Muscle of leg (tissue), 16 donors: Measurements from ENCODE around the gene MCMBP. TPM values are rescaled to one million over a fixed set of nuclear protein-coding genes. Genes with fewer than 3 reads are reported as not detected.
"Not testable (repeated sequence)": the region's sequence is repeated elsewhere in the genome, so short reads cannot be mapped to it uniquely, and the experiment has no call there.

ENCODE experiments used
- DNase-seq: peaks from one replicate; pipeline ENCODE4 v3.0.0; 2013
- H3K27ac ChIP-seq: one replicate; pipeline ENCODE4 v1.5.1; 2013; ENCODE audit warnings: mild to moderate bottlenecking, low read length, control low read depth
- H3K27me3 ChIP-seq: one replicate; pipeline ENCODE4 v1.6.1; 2013; ENCODE audit warnings: low read length; ENCODE audit not compliant: control insufficient read depth, insufficient read depth
- H3K36me3 ChIP-seq: one replicate; pipeline ENCODE4 v1.6.1; 2013; ENCODE audit warnings: low read length; ENCODE audit not compliant: control insufficient read depth, insufficient read depth
- H3K4me1 ChIP-seq: one replicate; pipeline ENCODE4 v1.6.1; 2013; ENCODE audit warnings: low read length; ENCODE audit not compliant: control insufficient read depth, insufficient read depth
- H3K4me3 ChIP-seq: one replicate; pipeline ENCODE4 v1.5.1; 2013; ENCODE audit warnings: low read length, control low read depth
- H3K9me3 ChIP-seq: replicated peaks from 2 replicates; pipeline ENCODE4 v1.6.1; 2013; ENCODE audit warnings: low read depth, low read length; ENCODE audit not compliant: control insufficient read depth
- WGBS: methylation state at CpG from one replicate; pipeline ENCODE4 v1.1.5; 2013; ENCODE audit warnings: missing lambda C conversion rate; ENCODE audit not compliant: insufficient coverage; 5-methylcytosine and 5-hydroxymethylcytosine counted together
- long read RNA-seq, 11 donors: transcript quantifications; one replicate each; lab custom pipeline, GENCODE V29; 2026
- polyA plus RNA-seq, 8 donors: library from polyadenylated mRNA; unstranded; fragments of 120-200 nt; gene quantifications; one replicate each; pipeline versions ENCODE4 v1.2.1 to v1.2.3, GENCODE V29; 2013; ENCODE audit warnings: inconsistent platforms in 1 of 8, low replicate concordance in 1 of 8; ENCODE audit not compliant: insufficient read length in 8 of 8, insufficient read depth in 1 of 8
- total RNA-seq: library from RNA; stranded (reverse); fragments of 120-200 nt; gene quantifications from one replicate; pipeline ENCODE4 v1.2.4, GENCODE V29; 2013

Gene MCMBP
- 36.1 TPM for total RNA-seq
- polyA plus RNA-seq: 10 to 100 TPM; 28.4 to 46.7 (median 37.7) TPM
- long read RNA-seq, donor 1, full-length matches to known transcripts: 5 of 5 reads
- long read RNA-seq, donor 1, partial matches to known transcripts: 0 of 5 reads
- long read RNA-seq, donor 1, other reads (novel, unspliced or antisense): 0 of 5 reads
- long read RNA-seq, donor 2: 0 reads
- long read RNA-seq, donor 3, full-length matches to known transcripts: 8 of 8 reads
- long read RNA-seq, donor 3, partial matches to known transcripts: 0 of 8 reads
- long read RNA-seq, donor 3, other reads (novel, unspliced or antisense): 0 of 8 reads
- long read RNA-seq, donor 4, full-length matches to known transcripts: 2 of 2 reads
- long read RNA-seq, donor 4, partial matches to known transcripts: 0 of 2 reads
- long read RNA-seq, donor 4, other reads (novel, unspliced or antisense): 0 of 2 reads
- long read RNA-seq, donor 5, full-length matches to known transcripts: 15 of 15 reads
- long read RNA-seq, donor 5, partial matches to known transcripts: 0 of 15 reads
- long read RNA-seq, donor 5, other reads (novel, unspliced or antisense): 0 of 15 reads
- long read RNA-seq, donor 6, full-length matches to known transcripts: 10 of 16 reads
- long read RNA-seq, donor 6, partial matches to known transcripts: 6 of 16 reads
- long read RNA-seq, donor 6, other reads (novel, unspliced or antisense): 0 of 16 reads
- long read RNA-seq, donor 7, full-length matches to known transcripts: 7 of 7 reads
- long read RNA-seq, donor 7, partial matches to known transcripts: 0 of 7 reads
- long read RNA-seq, donor 7, other reads (novel, unspliced or antisense): 0 of 7 reads
- long read RNA-seq, donor 8, full-length matches to known transcripts: 5 of 5 reads
- long read RNA-seq, donor 8, partial matches to known transcripts: 0 of 5 reads
- long read RNA-seq, donor 8, other reads (novel, unspliced or antisense): 0 of 5 reads
- long read RNA-seq, donor 9, full-length matches to known transcripts: 2 of 2 reads
- long read RNA-seq, donor 9, partial matches to known transcripts: 0 of 2 reads
- long read RNA-seq, donor 9, other reads (novel, unspliced or antisense): 0 of 2 reads
- long read RNA-seq, donor 10, full-length matches to known transcripts: 11 of 11 reads
- long read RNA-seq, donor 10, partial matches to known transcripts: 0 of 11 reads
- long read RNA-seq, donor 10, other reads (novel, unspliced or antisense): 0 of 11 reads
- long read RNA-seq, donor 11, full-length matches to known transcripts: 4 of 4 reads
- long read RNA-seq, donor 11, partial matches to known transcripts: 0 of 4 reads
- long read RNA-seq, donor 11, other reads (novel, unspliced or antisense): 0 of 4 reads

- WGBS: under 1% methylated on average over 42 of the region's 42 CpGs
- Histone ChIP-seq H3K9me3 (no peaks in the 10 kb centered on the region), H3K27ac (peak within 1 kb of the TSS; percentile 95), H3K4me3 (peak within 1 kb of the TSS; percentile 85), H3K4me1 (peaks cover 11% of the 10 kb centered on the region), H3K36me3 (no peaks in the 10 kb centered on the region), H3K27me3 (no peaks in the 10 kb centered on the region)
- no peak for DNase-seq
Observed at GRCh38 chr10:119872610-119872859, at the start of gene MCMBP. TSS of gene MCMBP (minus strand) at chr10:119872843. CDS start at chr10:119872584, 259 bp downstream.

- H3K36me3 ChIP-seq: peaks cover 35% of the 10 kb centered on the region
- H3K27ac ChIP-seq: no peak overlapping the region
- no peaks in the 10 kb centered on the region for H3K9me3 ChIP-seq
- no peaks in the 10 kb centered on the region for H3K4me1 ChIP-seq
- WGBS: no CpG with 5 or more reads among the region's 1 CpG
- no peak for DNase-seq
- no peak overlapping the region for H3K4me3 ChIP-seq
- no peaks in the 10 kb centered on the region for H3K27me3 ChIP-seq
Observed at GRCh38 chr10:119919826-119920225, 47.2 kb upstream of the MCMBP start.

GRCh38 chr10:119919271-119919670 is 46.6 kb upstream of the MCMBP start:
- Histone ChIP-seq H3K9me3 (no peaks in the 10 kb centered on the region), H3K36me3 (peaks cover 35% of the 10 kb centered on the region), H3K4me1 (no peaks in the 10 kb centered on the region), H3K27ac (no peak overlapping the region), H3K27me3 (no peaks in the 10 kb centered on the region), H3K4me3 (no peak overlapping the region)
- 94% methylated on average over 2 of the region's 3 CpGs for WGBS
- no peak for DNase-seq

GRCh38 chr10:119917777-119918176 is 45.1 kb upstream of the MCMBP start:
- H3K4me1 ChIP-seq: no peaks in the 10 kb centered on the region
- H3K36me3 ChIP-seq: peaks cover 42% of the 10 kb centered on the region
- H3K27me3 ChIP-seq: no peaks in the 10 kb centered on the region
- DNase-seq: no peak
- WGBS: no CpG with 5 or more reads among the region's 3 CpGs
- no peak overlapping the region for H3K4me3 ChIP-seq
- no peak overlapping the region for H3K27ac ChIP-seq
- no peaks in the 10 kb centered on the region for H3K9me3 ChIP-seq

- no peak for DNase-seq
- Histone ChIP-seq H3K36me3 (peaks cover 50% of the 10 kb centered on the region), H3K27me3 (no peaks in the 10 kb centered on the region), H3K9me3 (no peaks in the 10 kb centered on the region), H3K4me1 (no peaks in the 10 kb centered on the region), H3K4me3 (no peak overlapping the region), H3K27ac (no peak overlapping the region)
- WGBS: 100% methylated on average over 4 of the region's 6 CpGs
Observed at GRCh38 chr10:119910689-119911088, 38.0 kb upstream of the MCMBP start.

- DNase-seq: no peak
- no peak overlapping the region for H3K4me3 ChIP-seq
- H3K27ac ChIP-seq: no peak overlapping the region
- no peaks in the 10 kb centered on the region for H3K9me3 ChIP-seq
- no peaks in the 10 kb centered on the region for H3K4me1 ChIP-seq
- H3K27me3 ChIP-seq: no peaks in the 10 kb centered on the region
- peaks cover 52% of the 10 kb centered on the region for H3K36me3 ChIP-seq
Observed at GRCh38 chr10:119908166-119908565, 35.5 kb upstream of the MCMBP start.

- H3K4me1 ChIP-seq, H3K9me3 ChIP-seq, H3K27me3 ChIP-seq, H3K27ac ChIP-seq, H3K4me3 ChIP-seq, DNase-seq: not testable (repeated sequence)
- peaks cover 48% of the 10 kb centered on the region for H3K36me3 ChIP-seq
- 100% methylated on average over 1 of the region's 7 CpGs for WGBS
Observed at GRCh38 chr10:119907695-119908094, 35.1 kb upstream of the MCMBP start.

- H3K36me3 ChIP-seq: peaks cover 38% of the 10 kb centered on the region
- DNase-seq: no peak
- H3K27ac ChIP-seq: no peak overlapping the region
- WGBS: 96% methylated on average over 7 of the region's 16 CpGs
- no peak overlapping the region for H3K4me3 ChIP-seq
- no peaks in the 10 kb centered on the region for H3K9me3 ChIP-seq
- no peaks in the 10 kb centered on the region for H3K27me3 ChIP-seq
- H3K4me1 ChIP-seq: no peaks in the 10 kb centered on the region
Observed at GRCh38 chr10:119903946-119904666, 31.5 kb upstream of the MCMBP start.

- 88% methylated on average over 3 of the region's 4 CpGs for WGBS
- H3K27me3 ChIP-seq: no peaks in the 10 kb centered on the region
- no peaks in the 10 kb centered on the region for H3K9me3 ChIP-seq
- H3K4me3 ChIP-seq: no peak overlapping the region
- peaks cover 26% of the 10 kb centered on the region for H3K36me3 ChIP-seq
- no peak overlapping the region for H3K27ac ChIP-seq
- DNase-seq: no peak
- H3K4me1 ChIP-seq: peaks cover 7% of the 10 kb centered on the region
Observed at GRCh38 chr10:119898577-119898976, 25.9 kb upstream of the MCMBP start.
